HEK293 (cell line): ENCODE data around the gene ADAM19.

Source experiments
- ATF2 ChIP-seq: fragments of 450-650 bp; formaldehyde crosslinking; IDR thresholded peaks from 2 replicates; pipeline ENCODE4 v1.5.1; 2016; ENCODE audit warnings: missing biosample characterization, missing genetic modification characterization, low read depth
- BCL11A ChIP-seq: fragments of 450-650 bp; formaldehyde crosslinking; IDR thresholded peaks from 2 replicates; pipeline ENCODE4 v1.5.1; 2016; ENCODE audit warnings: low read depth, missing biosample characterization, missing genetic modification characterization
- REST ChIP-seq: fragments of 450-650 bp; formaldehyde crosslinking; IDR thresholded peaks from 2 replicates; pipeline ENCODE4 v1.5.1; 2016; ENCODE audit warnings: missing biosample characterization, missing genetic modification characterization
- YY2 ChIP-seq: fragments of 450-650 bp; formaldehyde crosslinking; IDR thresholded peaks from 2 replicates; pipeline ENCODE4 v1.5.1; 2016; ENCODE audit warnings: missing biosample characterization, missing genetic modification characterization

GRCh38 chr5:157446412-157446935 is 129.1 kb downstream of the ADAM19 start:
- TF ChIP-seq BCL11A (tag by site-specific recombination), result no peak
- TF ChIP-seq YY2, result no peak
- TF ChIP-seq ATF2 (tag by site-specific recombination), result no peak
- TF ChIP-seq REST, result no peak
